OCI-M2 (cell line): ENCODE data around the gene PRXL2A.
"Not testable (repeated sequence)": the region's sequence is repeated elsewhere in the genome, so short reads cannot be mapped to it uniquely, and the experiment has no call there.

ENCODE experiments used
- DNase-seq: peaks from one replicate; lab custom pipeline; 2025; ENCODE audit not compliant: unreplicated experiment; lab: John Stamatoyannopoulos, UW

PRXL2A gene

GRCh38 chr10:80408242-80409101, at the start of gene PRXL2A:
Gene PRXL2A, plus strand, starts transcription at chr10:80408551. Its CDS starts 11,917 bp downstream, at chr10:80420468.
- DNase-seq, result peak; percentile 44

DNA sequence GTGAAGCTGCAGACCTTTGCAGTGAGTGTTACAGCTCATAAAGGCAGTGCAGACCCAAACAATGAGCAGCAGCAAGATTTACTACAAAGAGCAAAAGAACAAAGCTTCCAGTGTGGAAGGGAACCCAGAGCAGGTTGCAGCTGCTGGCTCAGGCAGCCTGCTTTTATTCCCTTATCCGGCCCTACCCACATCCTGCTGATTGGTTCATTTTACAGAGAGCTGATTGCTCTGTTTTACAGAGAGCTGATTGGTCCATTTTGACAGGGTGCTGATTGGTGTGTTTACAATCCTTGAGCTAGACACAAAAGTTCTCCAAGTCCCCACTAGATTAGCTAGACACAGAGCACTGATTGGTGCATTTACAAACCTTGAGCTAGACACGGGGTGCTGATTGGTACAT, 49.4 kb upstream of the PRXL2A start:
- DNase-seq, result not testable (repeated sequence)

- DNase-seq, result no peak
These were observed 48.7 kb upstream of the PRXL2A start for GRCh38 chr10:80359644-80360043.

DNA sequence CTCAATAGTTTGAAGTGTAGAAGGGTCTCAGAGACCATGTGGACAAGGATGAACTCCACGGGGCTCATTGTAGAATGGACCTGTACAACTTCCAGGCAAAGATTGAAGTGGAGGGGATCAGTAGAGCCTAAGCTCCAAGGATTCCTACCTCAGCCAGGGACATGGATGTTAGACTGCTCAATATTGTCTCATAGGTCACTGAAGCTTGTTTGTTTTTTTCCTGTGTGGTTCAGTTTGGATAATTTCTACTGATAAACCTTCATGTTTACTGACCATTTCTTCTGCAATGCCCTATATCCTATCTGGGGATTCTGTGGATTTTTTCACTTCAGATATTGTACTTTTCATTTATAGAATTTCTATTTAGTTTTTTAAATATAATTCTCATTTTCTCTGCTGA, 42.8 kb upstream of the PRXL2A start:
- DNase-seq, result no peak

DNA sequence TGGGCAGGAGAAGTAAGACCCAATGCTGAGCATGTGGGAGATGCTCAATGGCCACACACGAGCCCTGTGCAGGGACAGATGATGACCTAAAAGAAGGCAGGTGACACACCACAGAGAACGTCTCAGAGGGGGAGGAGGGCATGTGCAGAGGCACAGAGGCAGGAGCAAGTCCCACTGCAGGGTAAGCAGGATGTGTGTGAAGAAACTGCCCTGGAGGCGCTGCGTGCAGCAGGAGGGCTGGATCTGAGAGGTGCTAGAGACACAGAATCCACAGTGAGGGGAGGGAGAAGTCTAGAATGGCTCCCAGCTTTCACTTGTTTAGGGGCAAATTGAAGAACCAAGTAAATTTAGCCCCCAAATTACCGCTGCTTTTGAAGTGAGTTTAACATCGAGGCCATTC, 36.9 kb upstream of the PRXL2A start:
- no peak for DNase-seq

DNA sequence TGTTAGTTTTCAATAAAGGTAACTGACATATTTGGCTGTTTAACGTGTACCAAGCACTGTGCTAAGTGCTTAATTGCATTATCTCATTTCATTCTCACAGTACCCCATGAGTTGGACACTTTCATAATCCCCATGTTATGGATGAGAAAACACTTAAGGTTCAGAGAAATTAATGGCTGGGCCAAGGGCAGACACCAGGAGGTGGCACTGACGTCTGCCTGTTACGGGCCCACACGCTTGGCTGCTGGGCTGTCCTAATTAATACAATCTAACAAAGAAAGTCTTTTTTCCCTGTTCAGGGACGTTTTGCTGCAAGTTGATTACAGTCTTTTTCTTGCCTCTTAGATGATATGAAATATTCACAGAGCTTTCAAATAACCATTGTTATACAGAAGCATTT, 35.7 kb upstream of the PRXL2A start:
- DNase-seq, result no peak

DNA sequence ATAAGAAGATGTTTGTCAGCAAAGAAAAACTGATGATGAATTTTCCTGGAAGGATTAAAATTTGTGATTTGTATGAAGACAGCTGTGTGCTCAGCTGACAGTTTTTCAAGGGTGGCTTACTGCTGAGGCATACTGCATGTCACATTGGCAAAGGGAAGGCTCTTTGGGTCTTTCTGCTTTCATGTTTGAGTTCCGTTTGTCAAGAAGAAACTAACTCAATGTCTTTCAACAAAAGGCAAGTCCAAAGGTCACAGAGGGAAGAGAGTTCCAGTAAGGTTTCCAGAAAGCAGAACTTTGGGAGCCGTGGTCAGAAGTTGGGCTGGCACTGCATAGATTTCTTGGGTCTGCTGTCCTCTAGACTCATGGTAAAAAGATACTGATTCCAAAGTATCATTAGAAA, 34.8 kb upstream of the PRXL2A start:
- DNase-seq, result no peak

- no peak for DNase-seq
These were observed 28.6 kb upstream of the PRXL2A start for GRCh38 chr10:80379701-80380100.

- no peak for DNase-seq
These were observed 28.2 kb upstream of the PRXL2A start for GRCh38 chr10:80380185-80380584.

DNA sequence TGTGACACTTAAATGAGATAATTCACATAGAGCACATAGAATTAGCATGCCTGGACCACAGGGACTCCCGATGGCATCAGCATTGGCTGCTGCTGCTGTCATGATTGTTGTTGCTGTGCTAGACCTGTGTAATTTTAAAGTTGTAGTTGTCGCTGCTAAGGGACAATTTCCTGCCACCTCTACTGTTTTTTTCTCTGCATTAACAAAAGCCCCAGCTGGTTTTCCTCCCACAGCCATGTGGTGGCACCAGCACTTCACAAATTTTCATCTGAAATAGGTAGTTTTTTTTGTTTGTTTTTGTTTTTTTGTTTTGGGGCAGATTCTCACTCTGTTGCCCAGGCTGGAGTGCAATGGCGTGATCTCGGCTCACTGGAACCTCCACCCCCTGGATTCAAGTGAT, 25.4 kb upstream of the PRXL2A start:
- no peak for DNase-seq

GRCh38 chr10:80390740-80391139, 17.6 kb upstream of the PRXL2A start:
- no peak for DNase-seq

- no peak for DNase-seq
These were observed 16.1 kb upstream of the PRXL2A start for GRCh38 chr10:80392250-80392649.

DNA sequence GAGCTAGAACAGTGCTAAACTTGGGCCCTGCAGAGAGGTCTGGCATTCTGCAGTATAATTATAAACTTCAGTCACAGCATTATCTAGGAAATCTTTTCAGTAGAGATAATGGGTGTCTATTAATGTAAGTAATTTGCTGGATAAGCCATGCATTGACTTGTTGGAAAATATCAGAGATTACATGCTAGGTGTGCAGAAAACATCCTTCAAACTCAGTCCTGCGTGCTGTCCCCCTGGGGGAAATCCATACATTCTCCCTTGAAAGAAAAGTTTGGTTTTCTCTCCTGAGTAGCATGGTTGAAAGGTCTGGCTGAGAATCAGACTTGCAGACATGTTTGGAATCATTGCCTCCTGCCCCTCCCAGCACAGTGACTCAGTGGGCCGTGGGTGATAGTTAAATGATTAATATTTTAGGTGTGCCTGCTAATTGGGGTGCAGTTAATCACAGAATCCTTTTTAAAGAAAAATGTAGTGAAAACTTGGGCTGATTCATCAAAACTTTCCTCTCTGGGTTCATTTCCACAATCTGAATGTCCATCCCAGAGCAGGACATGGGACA, 13.9 kb upstream of the PRXL2A start:
- no peak for DNase-seq

DNA sequence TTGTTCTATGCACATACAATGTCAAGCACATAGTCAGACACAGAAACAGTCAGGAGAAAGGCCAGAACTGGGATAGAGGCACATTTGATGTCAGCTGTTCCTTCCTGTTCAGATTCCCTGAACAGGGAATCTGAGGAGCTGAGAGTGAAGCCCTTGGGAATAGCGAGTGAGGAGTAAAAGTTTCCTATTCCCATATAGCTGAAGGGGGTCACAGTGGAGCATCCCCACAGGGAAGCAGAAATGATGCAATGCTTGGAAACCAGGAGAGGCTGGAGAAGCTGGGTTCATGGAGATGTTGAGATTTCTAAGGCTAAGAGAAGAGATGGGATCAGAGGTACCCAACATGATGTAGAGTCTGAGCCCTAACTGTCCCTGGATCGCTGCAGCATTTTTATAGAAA, 11.3 kb upstream of the PRXL2A start:
- no peak for DNase-seq

- no peak for DNase-seq
These were observed 8.1 kb upstream of the PRXL2A start for GRCh38 chr10:80400136-80400804.

- no peak for DNase-seq
These were observed 3.3 kb upstream of the PRXL2A start for GRCh38 chr10:80405035-80405434.

GRCh38 chr10:80405626-80406025, 2.7 kb upstream of the PRXL2A start:
- no peak for DNase-seq

GRCh38 chr10:80406204-80406603, 2.1 kb upstream of the PRXL2A start:
- no peak for DNase-seq

DNA sequence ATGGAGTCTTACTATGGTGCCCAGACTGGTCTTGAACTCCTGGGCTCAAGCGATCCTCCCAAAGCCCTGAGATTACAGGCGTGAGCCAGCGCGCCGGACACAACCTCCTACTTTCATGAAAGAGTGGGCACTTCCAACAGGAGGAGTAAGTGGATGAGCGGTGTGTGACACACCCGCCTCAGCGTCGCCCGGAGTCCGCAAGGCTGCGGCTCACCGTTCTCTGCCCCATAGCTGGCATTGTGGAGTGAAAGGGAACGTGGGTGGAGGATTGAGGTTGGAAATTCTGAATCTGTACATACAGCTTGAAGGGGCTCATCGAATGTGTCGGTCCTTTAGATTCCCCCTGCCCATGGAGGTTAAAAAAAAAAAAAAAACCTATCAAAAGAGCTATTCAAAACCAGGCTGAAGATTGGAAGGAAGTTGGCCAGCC, 524 bp upstream of the PRXL2A start:
- DNase-seq, result no peak

DNA sequence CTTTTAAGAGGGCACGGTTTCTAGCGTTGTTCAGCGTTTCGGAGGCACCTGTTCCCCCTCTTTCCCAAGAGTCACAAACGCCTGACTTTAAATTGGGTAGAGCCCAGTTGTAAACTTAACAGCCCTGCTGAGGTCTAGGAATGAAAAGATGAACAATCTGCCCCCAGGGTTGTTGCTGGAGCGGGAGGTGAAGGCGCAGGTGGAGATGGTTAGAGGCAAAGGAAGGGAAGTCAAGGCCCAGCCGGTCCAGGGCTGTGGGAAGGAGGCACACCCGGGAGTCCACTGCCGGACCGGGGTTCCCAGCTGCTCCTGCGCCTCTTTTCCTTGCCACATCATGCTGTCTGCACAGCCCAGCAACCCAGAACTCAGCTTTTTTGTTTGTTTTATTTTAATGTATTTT, 770 bp downstream of the PRXL2A start:
- no peak for DNase-seq

DNA sequence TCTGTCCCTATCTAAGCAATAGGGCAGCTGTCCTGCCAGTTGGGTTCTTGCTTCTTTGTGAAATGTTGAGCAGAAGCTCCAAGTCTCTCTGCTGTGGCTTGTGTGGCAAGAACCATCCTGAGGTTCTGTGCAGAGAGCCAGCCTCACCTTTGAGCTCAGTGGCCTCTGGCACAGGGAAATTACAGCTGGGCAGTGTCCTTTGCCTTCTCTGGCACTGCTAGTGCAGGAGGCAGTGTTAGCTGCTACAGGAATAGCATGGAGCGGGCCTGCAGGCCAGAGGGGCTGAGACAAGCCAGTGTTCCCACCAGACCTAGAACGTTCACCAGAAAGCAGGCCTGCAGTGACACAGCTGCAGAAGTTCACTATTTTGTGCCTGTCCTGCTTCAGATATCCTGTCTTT, 1.8 kb downstream of the PRXL2A start:
- no peak for DNase-seq

- DNase-seq, result no peak
These were observed 2.3 kb downstream of the PRXL2A start for GRCh38 chr10:80410578-80411145.
